ENCODE measurements around the gene EML2. TPM values are rescaled to one million over a fixed set of nuclear protein-coding genes. Genes with fewer than 3 reads are reported as not detected.

Gene EML2, protein sequence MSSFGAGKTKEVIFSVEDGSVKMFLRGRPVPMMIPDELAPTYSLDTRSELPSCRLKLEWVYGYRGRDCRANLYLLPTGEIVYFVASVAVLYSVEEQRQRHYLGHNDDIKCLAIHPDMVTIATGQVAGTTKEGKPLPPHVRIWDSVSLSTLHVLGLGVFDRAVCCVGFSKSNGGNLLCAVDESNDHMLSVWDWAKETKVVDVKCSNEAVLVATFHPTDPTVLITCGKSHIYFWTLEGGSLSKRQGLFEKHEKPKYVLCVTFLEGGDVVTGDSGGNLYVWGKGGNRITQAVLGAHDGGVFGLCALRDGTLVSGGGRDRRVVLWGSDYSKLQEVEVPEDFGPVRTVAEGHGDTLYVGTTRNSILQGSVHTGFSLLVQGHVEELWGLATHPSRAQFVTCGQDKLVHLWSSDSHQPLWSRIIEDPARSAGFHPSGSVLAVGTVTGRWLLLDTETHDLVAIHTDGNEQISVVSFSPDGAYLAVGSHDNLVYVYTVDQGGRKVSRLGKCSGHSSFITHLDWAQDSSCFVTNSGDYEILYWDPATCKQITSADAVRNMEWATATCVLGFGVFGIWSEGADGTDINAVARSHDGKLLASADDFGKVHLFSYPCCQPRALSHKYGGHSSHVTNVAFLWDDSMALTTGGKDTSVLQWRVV
- 20.3 to 23.8 TPM (median 21.3 TPM) in 5 replicates for total RNA-seq (2022; extraction: Qiagen RNA extraction; ENCODE audit: low read depth)

DNA sequence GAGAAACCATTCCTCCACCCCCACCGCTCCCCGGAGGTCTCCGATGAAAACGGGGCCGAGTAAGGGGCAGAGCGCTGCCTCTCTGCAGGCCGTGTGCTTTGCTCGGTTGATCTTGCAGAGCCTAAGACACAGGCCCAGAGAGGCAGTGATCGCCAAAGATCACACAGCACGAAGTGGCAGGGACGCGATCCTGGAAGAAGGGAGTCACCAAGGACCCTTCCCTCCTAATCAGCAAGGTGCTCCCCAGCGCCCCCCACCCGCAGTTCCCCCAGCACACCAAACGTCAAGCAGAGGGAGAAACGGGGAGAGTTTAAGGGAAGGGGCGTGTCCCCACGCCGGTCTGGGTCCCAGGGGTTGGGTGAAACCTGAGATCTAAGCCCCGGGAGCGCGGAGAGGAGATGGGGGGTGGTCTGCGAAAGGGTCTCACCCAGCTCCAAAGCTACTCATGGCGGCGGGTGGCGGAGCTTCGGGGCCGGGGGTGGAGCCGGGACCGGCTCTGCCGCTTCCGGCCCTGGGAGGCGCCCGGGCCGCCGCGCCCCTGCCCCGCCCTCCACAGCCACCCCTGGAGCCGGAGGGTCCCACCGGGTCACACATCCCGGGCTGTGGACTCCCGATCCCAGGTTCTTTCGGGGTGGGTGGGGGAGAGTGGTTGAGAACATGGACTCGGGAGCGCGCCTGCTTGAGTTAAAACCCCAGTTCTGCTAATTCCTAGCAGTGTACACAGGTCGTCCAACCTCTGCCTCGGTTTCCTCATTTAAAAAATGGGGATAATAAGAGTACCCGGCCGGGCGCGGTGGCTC lies at the start of gene EML2:
EML2 (minus strand) TSS at position 468 of the 800 bp plus-strand sequence; CDS start at position 447, 21 bp downstream.

DNA sequence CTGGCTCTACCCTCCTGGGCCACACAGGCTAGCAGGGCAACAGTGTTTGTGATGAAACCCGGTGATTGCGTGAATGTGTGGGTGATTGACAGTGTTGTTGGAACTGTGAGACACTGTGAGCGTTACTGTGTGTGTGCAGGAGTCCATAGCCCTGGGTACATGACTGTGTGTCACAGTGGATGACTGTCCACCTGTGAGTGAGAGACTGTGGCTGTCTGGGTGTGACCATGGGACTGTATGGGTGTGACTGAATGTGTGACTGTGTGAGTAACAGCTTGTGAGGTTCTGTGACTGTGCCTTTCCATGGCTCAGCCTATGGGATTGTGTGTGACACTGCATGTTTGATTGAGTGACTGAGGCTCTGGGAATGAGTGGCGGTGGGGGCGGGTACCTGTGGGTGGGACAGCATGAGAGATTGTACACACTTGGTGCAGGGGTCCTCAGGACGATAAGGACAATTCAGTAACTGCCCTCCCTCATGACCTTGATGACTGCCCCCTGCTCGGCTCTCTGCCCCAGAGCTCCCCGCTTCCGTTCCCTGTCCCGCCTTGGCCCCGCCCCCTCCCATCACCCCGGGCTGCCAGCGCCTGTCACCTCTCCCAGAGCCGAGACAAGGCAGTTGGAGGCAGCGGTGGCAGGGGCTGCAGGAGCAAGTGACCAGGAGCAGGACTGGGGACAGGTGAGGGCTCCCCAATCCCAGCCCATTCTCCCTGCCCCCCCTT lies 28.6 kb upstream of the EML2 start, which contains the start of gene GIPR:
GIPR (plus strand) TSS at position 602 of the 722 bp plus-strand sequence. CDS start 1,300 bp downstream, outside the sequence.

DNA sequence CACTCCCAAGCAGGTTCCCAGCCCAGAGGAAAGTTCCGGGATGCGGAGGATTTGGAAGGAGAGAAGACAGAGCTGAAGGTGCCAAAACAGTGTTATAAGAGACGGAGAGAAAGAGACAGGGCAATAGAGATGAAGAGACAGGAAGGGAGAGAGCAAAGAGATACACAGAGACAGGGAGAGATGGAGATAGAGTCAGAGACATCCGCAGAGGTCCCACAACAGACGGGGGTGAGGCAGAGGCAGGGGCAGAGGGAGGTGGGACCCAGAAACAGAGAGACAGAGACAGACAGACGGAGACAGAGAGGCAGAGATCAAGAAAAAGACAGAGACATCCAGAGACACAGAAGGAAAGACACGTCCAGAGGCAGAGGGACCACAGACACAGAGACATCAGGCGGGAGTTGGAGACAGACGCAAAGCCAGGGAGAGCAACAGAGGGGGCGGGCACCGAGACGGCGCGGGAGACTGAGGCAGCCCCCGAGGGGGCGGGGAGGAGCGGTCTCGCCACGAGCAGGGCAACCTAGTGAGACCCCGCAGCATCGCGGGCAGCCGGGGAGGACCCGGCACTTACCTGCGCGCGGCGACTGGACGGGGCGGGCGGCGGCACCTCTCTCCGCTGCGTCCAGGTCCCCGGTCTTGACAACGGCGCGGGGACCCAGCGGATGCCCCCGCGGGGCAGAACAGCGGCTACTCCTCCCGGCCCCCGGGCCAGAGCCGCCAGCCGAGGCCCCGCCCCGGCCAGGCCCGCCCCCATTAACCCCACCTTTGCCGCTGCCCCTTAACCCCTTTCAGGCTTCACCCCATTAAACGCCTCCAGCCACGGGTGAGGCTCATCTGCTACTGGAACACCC lies 37.4 kb downstream of the EML2 start, which contains the start of gene GPR4:
GPR4 (minus strand) TSS at position 689 of the 851 bp plus-strand sequence. CDS start 10,346 bp downstream, outside the sequence.

DNA sequence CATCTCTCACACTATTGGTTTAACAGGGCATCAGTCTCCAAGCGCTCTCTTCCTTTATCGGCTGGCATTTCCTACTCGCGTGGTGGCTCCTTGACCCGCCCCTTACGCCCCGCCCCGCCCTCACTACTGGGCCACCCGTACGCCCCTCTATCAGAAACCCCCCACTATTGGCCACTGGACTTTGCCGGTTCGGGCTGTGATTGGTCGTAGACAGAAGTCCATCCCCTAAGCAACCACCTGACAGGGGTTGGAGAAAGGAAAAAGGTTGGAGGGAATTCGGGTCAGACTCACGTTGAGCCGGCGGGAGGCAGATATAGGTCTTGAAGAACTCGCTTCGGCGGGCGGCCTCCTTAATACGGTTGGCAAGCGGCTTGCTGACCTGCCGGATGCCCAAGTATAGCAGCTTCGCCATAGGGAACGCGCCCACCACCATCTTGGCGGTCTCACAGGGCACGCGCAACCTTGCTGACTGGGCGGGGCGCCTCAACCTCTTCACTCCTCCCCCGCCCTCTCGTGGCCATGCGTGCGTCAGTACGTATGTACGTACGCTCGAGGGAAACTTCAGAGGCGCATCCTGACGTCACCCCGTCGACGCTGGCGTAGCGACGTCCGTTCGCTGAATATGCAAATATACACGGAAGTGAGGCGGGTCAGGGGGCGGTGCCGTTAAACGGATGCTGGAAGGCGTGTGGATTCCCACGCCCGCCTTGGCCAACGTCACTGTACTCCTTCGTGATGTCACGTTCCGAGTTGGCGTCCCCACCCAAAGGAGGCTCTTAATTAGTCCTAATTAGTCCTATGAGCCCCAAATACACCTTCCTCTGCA lies 54.7 kb downstream of the EML2 start, which contains the start of gene OPA3:
OPA3 (minus strand) TSS at position 471 of the 826 bp plus-strand sequence; CDS start at position 433, 38 bp downstream.

Other genes starting within 250 kb of the EML2 start
- gene PPP1R13L, start 234.3 kb downstream of the EML2 start, total RNA-seq (2022; extraction: Qiagen RNA extraction; ENCODE audit: low read depth) = 24.1 to 30.7 TPM (median 26.0 TPM) in 5 replicates
- gene POLR1G, start 232.8 kb downstream of the EML2 start, total RNA-seq (2022; extraction: Qiagen RNA extraction; ENCODE audit: low read depth) = 41.0 to 57.9 TPM (median 48.2 TPM) in 5 replicates
- 129 to 169 TPM (median 150 TPM) in 5 replicates for gene ERCC1, start 215.5 kb downstream of the EML2 start, total RNA-seq (2022; extraction: Qiagen RNA extraction; ENCODE audit: low read depth)
- 14.6 to 21.8 TPM (median 17.2 TPM) in 5 replicates for gene FOSB, start 171.4 kb downstream of the EML2 start, total RNA-seq (2022; extraction: Qiagen RNA extraction; ENCODE audit: low read depth)
- 8.8 to 12.4 TPM (median 9.7 TPM) in 5 replicates for gene RTN2, start 142.3 kb downstream of the EML2 start, total RNA-seq (2022; extraction: Qiagen RNA extraction; ENCODE audit: low read depth)
- 6.2 to 8.0 TPM (median 7.0 TPM) in 5 replicates for gene PPM1N, start 141.0 kb downstream of the EML2 start, total RNA-seq (2022; extraction: Qiagen RNA extraction; ENCODE audit: low read depth)
- gene VASP, start 131.9 kb downstream of the EML2 start, total RNA-seq (2022; extraction: Qiagen RNA extraction; ENCODE audit: low read depth) = 110 to 143 TPM (median 134 TPM) in 5 replicates
- 11.8 to 17.6 TPM (median 14.7 TPM) in 5 replicates for gene OPA3, start 54.6 kb downstream of the EML2 start, total RNA-seq (2022; extraction: Qiagen RNA extraction; ENCODE audit: low read depth)
- 0.07 to 0.21 TPM (median 0.14 TPM) in 4 of 5 replicates, not detected in the other for gene GPR4, start 37.2 kb downstream of the EML2 start, total RNA-seq (2022; extraction: Qiagen RNA extraction; ENCODE audit: low read depth)
- 2.3 to 3.8 TPM (median 2.6 TPM) in 5 replicates for gene GIPR, start 28.8 kb upstream of the EML2 start, total RNA-seq (2022; extraction: Qiagen RNA extraction; ENCODE audit: low read depth)
- gene SNRPD2, start 52.6 kb upstream of the EML2 start, total RNA-seq (2022; extraction: Qiagen RNA extraction; ENCODE audit: low read depth) = 773 to 1,010 TPM (median 799 TPM) in 5 replicates
- gene QPCTL, start 53.3 kb upstream of the EML2 start, total RNA-seq (2022; extraction: Qiagen RNA extraction; ENCODE audit: low read depth) = 6.9 to 10.7 TPM (median 9.5 TPM) in 5 replicates
- gene FBXO46, start 91.5 kb upstream of the EML2 start, total RNA-seq (2022; extraction: Qiagen RNA extraction; ENCODE audit: low read depth) = 7.2 to 12.3 TPM (median 9.9 TPM) in 5 replicates
- gene MEIOSIN, start 94.0 kb upstream of the EML2 start, total RNA-seq (2022; extraction: Qiagen RNA extraction; ENCODE audit: low read depth) = 0.06 to 0.10 TPM (median 0.08 TPM) in 3 of 5 replicates, not detected in the others
- gene SIX5, start 129.9 kb upstream of the EML2 start, total RNA-seq (2022; extraction: Qiagen RNA extraction; ENCODE audit: low read depth) = 19.1 to 34.9 TPM (median 27.8 TPM) in 5 replicates
- 34.3 to 53.0 TPM (median 48.1 TPM) in 5 replicates for gene DMPK, start 143.1 kb upstream of the EML2 start, total RNA-seq (2022; extraction: Qiagen RNA extraction; ENCODE audit: low read depth)
- 21.9 to 41.9 TPM (median 34.3 TPM) in 5 replicates for gene DMWD, start 153.4 kb upstream of the EML2 start, total RNA-seq (2022; extraction: Qiagen RNA extraction; ENCODE audit: low read depth)
- 0.03 TPM in 1 of 5 replicates, not detected in the others for gene RSPH6A, start 175.9 kb upstream of the EML2 start, total RNA-seq (2022; extraction: Qiagen RNA extraction; ENCODE audit: low read depth)
- 54.6 to 80.7 TPM (median 76.2 TPM) in 5 replicates for gene SYMPK, start 223.8 kb upstream of the EML2 start, total RNA-seq (2022; extraction: Qiagen RNA extraction; ENCODE audit: low read depth)
- 0.58 to 1.1 TPM (median 0.81 TPM) in 5 replicates for gene FOXA3, start 224.9 kb upstream of the EML2 start, total RNA-seq (2022; extraction: Qiagen RNA extraction; ENCODE audit: low read depth)
- 21.6 to 38.9 TPM (median 35.1 TPM) in 5 replicates for gene IRF2BP1, start 246.7 kb upstream of the EML2 start, total RNA-seq (2022; extraction: Qiagen RNA extraction; ENCODE audit: low read depth)